Calu3 (cell line): ENCODE results near the gene RHCG. TPM values are rescaled to one million over a fixed set of nuclear protein-coding genes. Genes with fewer than 3 reads are reported as not detected.

Source experiments
- BruUV-seq: library from RNA; stranded (reverse); fragments of 400-500 nt; replicated peaks from 2 replicates; lab custom pipeline; 2021; lab: Mats Ljungman, UMichigan
- CTCF ChIA-PET: fragments of 300-600 bp; sonication (Branson Sonifier 250); formaldehyde crosslinking; loops from one replicate; lab custom pipeline; 2022; ENCODE audit warnings: antibody characterized with exemption; lab: Charles Lee
- DNase-seq: peaks from one replicate; pipeline ENCODE4 v3.0.0; 2022
- H3K27ac Mint-ChIP-seq: one replicate; pipeline ENCODE4 v1.8.0; 2022; ENCODE audit warnings: mixed read lengths; ENCODE audit not compliant: unreplicated experiment
- H3K27me3 Mint-ChIP-seq: one replicate; pipeline ENCODE4 v1.8.0; 2022; ENCODE audit warnings: mixed read lengths; ENCODE audit not compliant: unreplicated experiment
- H3K36me3 Mint-ChIP-seq: one replicate; pipeline ENCODE4 v1.8.0; 2022; ENCODE audit warnings: mild to moderate bottlenecking, moderate library complexity, mixed read lengths; ENCODE audit not compliant: insufficient read depth, unreplicated experiment
- H3K4me1 Mint-ChIP-seq: one replicate; pipeline ENCODE4 v1.8.0; 2022; ENCODE audit warnings: mild to moderate bottlenecking, low read depth, mixed read lengths; ENCODE audit not compliant: unreplicated experiment
- H3K4me3 Mint-ChIP-seq: one replicate; pipeline ENCODE4 v1.8.0; 2022; ENCODE audit warnings: mild to moderate bottlenecking, low read depth, moderate library complexity, mixed read lengths; ENCODE audit not compliant: unreplicated experiment
- H3K9me3 Mint-ChIP-seq: one replicate; pipeline ENCODE4 v1.8.0; 2022; ENCODE audit warnings: low read depth, mixed read lengths; ENCODE audit not compliant: unreplicated experiment
- CTCF ChIP-seq: fragments of 200-600 bp; IDR thresholded peaks from one replicate; pipeline ENCODE4 v1.8.0; 2022; ENCODE audit warnings: antibody characterized with exemption; ENCODE audit not compliant: unreplicated experiment
- intact Hi-C: fragments of 100-400 bp; cut with micrococcal nuclease; formaldehyde crosslinking; loops from one replicate; pipeline ENCODE4 v1.10.0; 2022; ENCODE audit not compliant: unreplicated experiment
- total RNA-seq: library from RNA; stranded (reverse); gene quantifications from 2 replicates; pipeline ENCODE4 v1.2.3, GENCODE V29; 2022

Gene RHCG
- total RNA-seq, 1 experiment from 2014 or later, result 0.59 TPM

- Mint-ChIP-seq H3K9me3 (no peaks in the 10 kb centered on the region), H3K4me1 (no peaks in the 10 kb centered on the region), H3K27me3 (peaks cover 67% of the 10 kb centered on the region), H3K27ac (no peak overlapping the region), H3K4me3 (no peak overlapping the region), H3K36me3 (no peaks in the 10 kb centered on the region)
- no peak for DNase-seq
- no TSS peak for BruUV-seq
- TF ChIP-seq CTCF, result no peak
- CTCF ChIA-PET, result interaction anchor here (1.1 kb wide), 1 partner anchor 18 kb away, joined by 3 read pairs; no protein-coding TSS in a partner anchor
- intact Hi-C loops, result no loop called here
Observed at GRCh38 chr15:89452330-89452836, 44.0 kb downstream of the RHCG start.

GRCh38 chr15:89451846-89452245 is 44.5 kb downstream of the RHCG start:
- Mint-ChIP-seq H3K36me3 (no peaks in the 10 kb centered on the region), H3K4me1 (no peaks in the 10 kb centered on the region), H3K27ac (no peak overlapping the region), H3K27me3 (peaks cover 72% of the 10 kb centered on the region), H3K4me3 (no peak overlapping the region), H3K9me3 (no peaks in the 10 kb centered on the region)
- BruUV-seq, result no TSS peak
- intact Hi-C loops, result no loop called here
- TF ChIP-seq CTCF, result no peak
- DNase-seq, result no peak
- CTCF ChIA-PET, result no interaction called here

- Mint-ChIP-seq H3K27me3 (peaks cover 87% of the 10 kb centered on the region), H3K9me3 (no peaks in the 10 kb centered on the region), H3K36me3 (no peaks in the 10 kb centered on the region), H3K4me3 (no peak overlapping the region), H3K27ac (no peak overlapping the region), H3K4me1 (no peaks in the 10 kb centered on the region)
- BruUV-seq, result no TSS peak
- no peak for TF ChIP-seq CTCF
- DNase-seq, result no peak
- CTCF ChIA-PET, result interaction anchor here (0.6 to 1.3 kb wide), 2 partner anchors 9 to 1818 kb away, joined by 3 read pairs; no protein-coding TSS in a partner anchor
- intact Hi-C loops, result no loop called here
Observed at GRCh38 chr15:89450076-89451006, 46.0 kb downstream of the RHCG start.

- intact Hi-C loops, result no loop called here
- no peak overlapping the region for H3K27ac Mint-ChIP-seq
- no TSS peak for BruUV-seq
- H3K4me1 Mint-ChIP-seq, result no peaks in the 10 kb centered on the region
- TF ChIP-seq CTCF, result no peak
- CTCF ChIA-PET, result interaction anchor here (0.7 kb wide), 1 partner anchor 20 kb away, joined by 8 read pairs; no protein-coding TSS in a partner anchor
- no peaks in the 10 kb centered on the region for H3K9me3 Mint-ChIP-seq
- H3K36me3 Mint-ChIP-seq, result no peaks in the 10 kb centered on the region
- no peak for DNase-seq
- peaks cover 98% of the 10 kb centered on the region for H3K27me3 Mint-ChIP-seq
- H3K4me3 Mint-ChIP-seq, result no peak overlapping the region
Observed at GRCh38 chr15:89448825-89449224, 47.6 kb downstream of the RHCG start.
